Testis (tissue), 2 donors: ENCODE results near the gene ZC3H18.

Experiments used
- POLR2A ChIP-seq: fragments of 450-650 bp; IDR thresholded peaks from one replicate; pipeline ENCODE4 v1.6.1; 2017; ENCODE audit warnings: antibody characterized with exemption, mild to moderate bottlenecking, moderate library complexity
- TF ChIP-seq, protein P1 (sequence below), 3 experiments: fragments of 450-650 bp in 2 of 3; fragments of 200-600 bp in 1 of 3; sonication (generic) in 1 of 3; IDR thresholded peaks; one replicate each; pipeline ENCODE4 v1.5.1; 2016 to 2019; ENCODE audit warnings: antibody characterized with exemption in 3 of 3, mild to moderate bottlenecking in 2 of 3, moderate library complexity in 1 of 3

DNA sequence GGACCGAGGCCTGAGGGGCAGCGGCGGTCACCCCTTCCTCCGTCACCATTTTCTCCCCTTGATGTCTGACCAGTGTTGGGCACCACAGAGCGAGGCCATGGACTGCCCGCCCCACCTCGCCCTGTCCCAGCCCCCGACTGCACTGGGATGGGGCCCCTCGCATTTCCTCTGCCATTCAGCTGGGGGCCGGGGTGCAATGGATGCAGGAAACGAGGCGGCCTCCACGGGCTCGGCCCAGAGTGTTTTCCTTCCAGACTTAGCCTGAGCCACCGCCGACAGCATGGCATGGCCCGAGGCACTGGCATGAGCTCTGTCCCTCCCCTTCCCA is 44.6 kb upstream of the ZC3H18 start:
- TF ChIP-seq, protein P1, sequence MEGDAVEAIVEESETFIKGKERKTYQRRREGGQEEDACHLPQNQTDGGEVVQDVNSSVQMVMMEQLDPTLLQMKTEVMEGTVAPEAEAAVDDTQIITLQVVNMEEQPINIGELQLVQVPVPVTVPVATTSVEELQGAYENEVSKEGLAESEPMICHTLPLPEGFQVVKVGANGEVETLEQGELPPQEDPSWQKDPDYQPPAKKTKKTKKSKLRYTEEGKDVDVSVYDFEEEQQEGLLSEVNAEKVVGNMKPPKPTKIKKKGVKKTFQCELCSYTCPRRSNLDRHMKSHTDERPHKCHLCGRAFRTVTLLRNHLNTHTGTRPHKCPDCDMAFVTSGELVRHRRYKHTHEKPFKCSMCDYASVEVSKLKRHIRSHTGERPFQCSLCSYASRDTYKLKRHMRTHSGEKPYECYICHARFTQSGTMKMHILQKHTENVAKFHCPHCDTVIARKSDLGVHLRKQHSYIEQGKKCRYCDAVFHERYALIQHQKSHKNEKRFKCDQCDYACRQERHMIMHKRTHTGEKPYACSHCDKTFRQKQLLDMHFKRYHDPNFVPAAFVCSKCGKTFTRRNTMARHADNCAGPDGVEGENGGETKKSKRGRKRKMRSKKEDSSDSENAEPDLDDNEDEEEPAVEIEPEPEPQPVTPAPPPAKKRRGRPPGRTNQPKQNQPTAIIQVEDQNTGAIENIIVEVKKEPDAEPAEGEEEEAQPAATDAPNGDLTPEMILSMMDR (IDR thresholded peaks at IDR 0.05): no peak
- no peak for TF ChIP-seq POLR2A
